T-cell (primary cell): ENCODE measurements around the gene RNU7-1. TPM values are rescaled to one million over a fixed set of nuclear protein-coding genes. Genes with fewer than 3 reads are reported as not detected.

ENCODE experiments used
- ATAC-seq, 4 experiments: fragments of 200-7000 bp in 3 of 4; fragments of 150-1000 bp in 1 of 4; cut with Tn5 transposase; replicated peaks in 1 of 4; 1 replicate in 3 of 4; 2 replicates in 1 of 4; pipeline ENCODE4 v1.10.0; 2021; ENCODE audit warnings: moderate library complexity in 3 of 4, mild to moderate bottlenecking in 2 of 4, moderate number of reproducible peaks in 1 of 4
- CTCF ChIA-PET, 2 donors: fragments of 300-600 bp; sonication (Branson Sonifier 250); formaldehyde crosslinking; loops; one replicate each; lab custom pipeline; 2022; ENCODE audit warnings: antibody characterized with exemption in 2 of 2; lab: Charles Lee
- POLR2A ChIA-PET, 2 donors: fragments of 300-600 bp; sonication (Branson Sonifier 250); formaldehyde crosslinking; loops; one replicate each; lab custom pipeline; 2022; ENCODE audit warnings: antibody characterized with exemption in 2 of 2; lab: Charles Lee
- DNase-seq, 35 experiments: peaks; one replicate each; pipeline versions ENCODE4 v3.0.0 to v3.0.0-alpha.2; 2013 to 2023
- H3K27ac ChIP-seq: one replicate; pipeline ENCODE4 v1.5.1; 2013; ENCODE audit warnings: low read length
- H3K27me3 ChIP-seq, 2 experiments: replicated peaks in 1 of 2; 1 replicate in 1 of 2; 2 replicates in 1 of 2; pipeline versions ENCODE4 v1.6.1 to v1.7.0; 2013; ENCODE audit warnings: low read length in 1 of 2, mixed read lengths in 1 of 2; ENCODE audit not compliant: control insufficient read depth in 2 of 2, insufficient read depth in 2 of 2; ENCODE audit errors: extremely low read depth in 1 of 2
- H3K36me3 ChIP-seq, 2 donors: 1 replicate in 1 of 2; 2 replicates in 1 of 2; pipeline versions ENCODE4 v1.6.1 to v1.7.0; 2013; ENCODE audit warnings: low read length in 1 of 2; ENCODE audit not compliant: control insufficient read depth in 2 of 2, insufficient read depth in 1 of 2; ENCODE audit errors: extremely low read depth in 1 of 2
- H3K4me1 ChIP-seq, 2 experiments: 1 replicate in 1 of 2; 2 replicates in 1 of 2; pipeline versions ENCODE4 v1.6.1 to v1.7.0; 2013; ENCODE audit warnings: low read length in 2 of 2, mixed read lengths in 1 of 2; ENCODE audit not compliant: insufficient read depth in 2 of 2, control insufficient read depth in 1 of 2; ENCODE audit errors: extremely low read depth in 1 of 2
- H3K4me3 ChIP-seq, 2 donors: 1 replicate in 1 of 2; 2 replicates in 1 of 2; pipeline versions ENCODE4 v1.5.1 to v1.7.0; 2013; ENCODE audit warnings: mild to moderate bottlenecking in 2 of 2, low read length in 1 of 2, moderate library complexity in 1 of 2; ENCODE audit not compliant: control insufficient read depth in 1 of 2; ENCODE audit errors: extremely low read depth in 1 of 2
- H3K9me3 ChIP-seq: 2 replicates; pipeline ENCODE4 v1.7.0; 2013
- H3K27ac Mint-ChIP-seq, 2 donors: one replicate each; pipeline ENCODE4 v1.8.0; 2020 to 2021; ENCODE audit warnings: mild to moderate bottlenecking in 2 of 2, mixed read lengths in 2 of 2
- H3K27me3 Mint-ChIP-seq, 2 donors: one replicate each; pipeline ENCODE4 v1.8.0; 2021 to 2022; ENCODE audit warnings: mixed read lengths in 2 of 2
- H3K36me3 Mint-ChIP-seq: one replicate; pipeline ENCODE4 v1.8.0; 2021; ENCODE audit warnings: mixed read lengths
- H3K4me1 Mint-ChIP-seq, 3 donors: one replicate each; pipeline ENCODE4 v1.8.0; 2020 to 2022; ENCODE audit warnings: mixed read lengths in 3 of 3, mild to moderate bottlenecking in 1 of 3
- H3K4me3 Mint-ChIP-seq, 3 donors: one replicate each; pipeline ENCODE4 v1.8.0; 2020 to 2022; ENCODE audit warnings: mild to moderate bottlenecking in 3 of 3, mixed read lengths in 3 of 3, moderate library complexity in 3 of 3
- H3K9me3 Mint-ChIP-seq, 3 donors: one replicate each; pipeline ENCODE4 v1.8.0; 2020 to 2022; ENCODE audit warnings: mixed read lengths in 3 of 3
- WGBS: methylation state at CpG from one replicate; pipeline ENCODE4 v1.1.5; 2013; ENCODE audit warnings: missing lambda C conversion rate; ENCODE audit not compliant: insufficient coverage; 5-methylcytosine and 5-hydroxymethylcytosine counted together
- total RNA-seq, 35 experiments: library from RNA in 6 of 35; stranded (reverse) in 6 of 35; fragments of 120-200 nt in 1 of 35; gene quantifications; one replicate each; pipeline versions ENCODE4 v1.2.1 to v1.2.4 and lab custom pipeline; 2013 to 2026

RNU7-1 gene
- total RNA-seq, 5 donors from 2014 or later (not counting 1 experiment from before 2014, with no cell fraction given), result not detected

GRCh38 chr12:6975297-6976032, 31.8 kb downstream of the RNU7-1 start:
- Histone ChIP-seq H3K36me3 (peaks cover 9 to 67% of the 10 kb centered on the region in 2 donors), H3K9me3 (no peaks in the 10 kb centered on the region), H3K4me1 (peaks cover 5 to 9% of the 10 kb centered on the region in 2 experiments), H3K4me3 (no peak overlapping the region), H3K27ac (no peak overlapping the region), H3K27me3 (no peaks in the 10 kb centered on the region)
- POLR2A ChIA-PET, result interaction anchor here in 1 of 2 donors (1.4 kb wide), 1 partner anchor 43 kb away, joined by 4 read pairs; the partner anchor contains the start of gene LPCAT3
- ATAC-seq, result no peak
- Mint-ChIP-seq H3K36me3 (peaks cover 33% of the 10 kb centered on the region), H3K4me3 (no peak overlapping the region), H3K27me3 (no peaks in the 10 kb centered on the region), H3K27ac (no peak overlapping the region), H3K4me1 (peaks cover 22 to 28% (median 27%) of the 10 kb centered on the region in 3 donors), H3K9me3 (no peaks in the 10 kb centered on the region)
- WGBS, result 88% methylated on average over 2 of the region's 2 CpGs
- CTCF ChIA-PET, result interaction anchor here (0.6 to 1.0 kb wide), 3 partner anchors 37 to 348 kb away, joined by 3 read pairs; partner anchors contain the start of gene LPCAT3 (in 1 of the 2)
- DNase-seq, result no peak

- DNase-seq, result no peak
- Histone ChIP-seq H3K36me3 (peaks cover 15 to 87% of the 10 kb centered on the region in 2 donors), H3K9me3 (no peaks in the 10 kb centered on the region), H3K4me3 (no peak overlapping the region), H3K27ac (no peak overlapping the region), H3K4me1 (no peaks in the 10 kb centered on the region), H3K27me3 (no peaks in the 10 kb centered on the region)
- no peaks in the 10 kb centered on the region for H3K9me3 Mint-ChIP-seq
- ChIA-PET POLR2A (no interaction called here), CTCF (interaction anchor here (0.6 kb wide), 2 partner anchors 40 to 117 kb away, joined by 4 read pairs; partner anchors contain the start of gene LPCAT3 (in 1 of the 2))
- WGBS, result 98% methylated on average over 5 of the region's 10 CpGs
- no peak overlapping the region for H3K4me3 Mint-ChIP-seq
- H3K27ac Mint-ChIP-seq, result no peak overlapping the region
- peaks cover 41% of the 10 kb centered on the region for H3K36me3 Mint-ChIP-seq
- ATAC-seq, result no peak
- H3K4me1 Mint-ChIP-seq, result peaks cover 3 to 8% (median 7%) of the 10 kb centered on the region in 3 donors
- no peaks in the 10 kb centered on the region for H3K27me3 Mint-ChIP-seq
Observed at GRCh38 chr12:6977653-6978052, 34.0 kb downstream of the RNU7-1 start.

DNA sequence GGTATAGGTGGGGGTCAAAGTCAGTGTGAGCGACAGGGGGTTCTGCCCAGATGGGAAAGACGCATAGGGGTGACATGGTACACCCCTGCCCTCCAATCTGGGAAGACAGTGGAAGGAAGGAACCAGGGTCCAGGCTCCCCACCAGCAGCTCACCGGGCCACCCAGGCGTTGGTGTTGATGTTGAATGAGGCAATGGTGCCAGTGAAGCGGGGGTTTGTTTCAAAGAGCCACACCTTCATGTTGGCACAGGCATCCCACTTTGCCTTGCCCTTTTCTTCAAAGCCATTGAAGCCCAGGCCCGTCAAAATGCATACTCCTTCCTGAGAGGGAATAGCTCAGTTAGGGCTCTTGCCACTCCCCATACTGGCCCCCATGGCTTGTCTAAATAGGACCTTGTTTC, 34.6 kb downstream of the RNU7-1 start:
- H3K9me3 Mint-ChIP-seq, result no peaks in the 10 kb centered on the region
- peaks cover 0 to 4% (median 3%) of the 10 kb centered on the region in 3 donors for H3K4me1 Mint-ChIP-seq
- Histone ChIP-seq H3K27ac (no peak overlapping the region), H3K4me1 (no peaks in the 10 kb centered on the region), H3K4me3 (no peak overlapping the region), H3K27me3 (no peaks in the 10 kb centered on the region), H3K9me3 (no peaks in the 10 kb centered on the region), H3K36me3 (peaks cover 15 to 91% of the 10 kb centered on the region in 2 donors)
- 87% methylated on average over 3 of the region's 6 CpGs for WGBS
- H3K4me3 Mint-ChIP-seq, result no peak overlapping the region
- H3K27ac Mint-ChIP-seq, result no peak overlapping the region
- ChIA-PET POLR2A (no interaction called here), CTCF (interaction anchor here (0.6 kb wide), 2 partner anchors 40 to 116 kb away, joined by 4 read pairs; partner anchors contain the start of gene LPCAT3 (in 1 of the 2))
- H3K27me3 Mint-ChIP-seq, result no peaks in the 10 kb centered on the region
- ATAC-seq (no peak), DNase-seq (no peak)
- H3K36me3 Mint-ChIP-seq, result peaks cover 41% of the 10 kb centered on the region

GRCh38 chr12:6978611-6979011, 35.0 kb downstream of the RNU7-1 start:
- peaks cover 43% of the 10 kb centered on the region for H3K36me3 Mint-ChIP-seq
- CTCF ChIA-PET, result interaction anchor here in 1 of 2 donors (0.6 kb wide), 1 partner anchor 116 kb away, joined by 4 read pairs; no protein-coding TSS in a partner anchor

DNA sequence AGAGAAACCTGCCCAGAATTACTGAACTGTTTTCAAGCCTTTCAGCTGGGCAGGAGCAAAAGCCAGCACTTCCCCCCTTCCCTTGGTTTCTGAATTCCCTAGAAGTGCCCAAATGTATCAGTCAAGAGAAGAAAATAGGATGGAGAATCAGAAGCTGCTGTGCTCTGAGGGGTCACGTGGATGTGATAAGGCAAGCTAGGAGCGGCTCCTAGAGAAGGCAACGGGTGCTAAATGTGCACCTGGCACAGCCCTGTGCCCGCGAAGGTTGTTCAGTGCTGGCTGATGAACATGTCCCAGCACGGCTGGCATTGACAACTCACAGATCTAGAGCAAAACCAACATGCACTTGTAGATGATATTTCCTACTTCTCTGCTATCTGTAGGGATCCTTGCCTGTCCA, 35.4 kb downstream of the RNU7-1 start:
- H3K27me3 Mint-ChIP-seq, result no peaks in the 10 kb centered on the region
- CTCF ChIA-PET, result no interaction called here

More at GRCh38 chr12:6978611-6979011, 35.0 kb downstream of the RNU7-1 start:
- H3K36me3 ChIP-seq, result peaks cover 13 to 93% of the 10 kb centered on the region in 2 donors
- Mint-ChIP-seq H3K4me1 (peaks cover 0 to 3% (median 3%) of the 10 kb centered on the region in 3 donors), H3K9me3 (no peaks in the 10 kb centered on the region), H3K4me3 (no peak overlapping the region), H3K27ac (no peak overlapping the region), H3K27me3 (no peaks in the 10 kb centered on the region)
- no peak overlapping the region for H3K27ac ChIP-seq
- DNase-seq (no peak), ATAC-seq (no peak)
- 86% methylated on average over 1 of the region's 3 CpGs for WGBS
- no peaks in the 10 kb centered on the region for H3K27me3 ChIP-seq
- no peak overlapping the region for H3K4me3 ChIP-seq
- POLR2A ChIA-PET, result no interaction called here
- H3K9me3 ChIP-seq, result no peaks in the 10 kb centered on the region
- H3K4me1 ChIP-seq, result no peaks in the 10 kb centered on the region

DNA sequence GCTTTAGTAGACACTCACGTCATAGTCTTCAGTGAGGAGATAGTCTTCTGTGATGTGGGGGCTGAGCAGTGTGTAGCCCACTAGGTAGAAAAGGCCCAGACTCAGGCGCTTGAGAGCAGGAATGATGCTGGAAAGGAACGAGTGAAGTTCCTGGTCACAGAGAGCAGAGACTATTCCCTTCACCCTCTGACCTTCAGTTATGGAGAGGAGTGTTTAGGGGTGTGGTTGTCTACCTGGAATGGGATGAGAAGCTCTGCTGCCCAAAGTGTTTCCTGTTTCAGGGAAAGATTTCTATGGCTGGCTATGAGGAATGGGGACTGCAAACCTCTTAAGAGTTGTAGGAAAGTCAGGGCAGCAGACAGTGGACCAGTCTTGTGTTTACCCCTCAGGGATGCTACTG, 35.8 kb downstream of the RNU7-1 start:
- H3K4me1 Mint-ChIP-seq, result no peaks in the 10 kb centered on the region
- WGBS, result no CpG with 5 or more reads among the region's 3 CpGs
- Histone ChIP-seq H3K9me3 (no peaks in the 10 kb centered on the region), H3K4me1 (no peaks in the 10 kb centered on the region), H3K4me3 (no peak overlapping the region), H3K36me3 (peaks cover 13 to 89% of the 10 kb centered on the region in 2 donors), H3K27ac (no peak overlapping the region), H3K27me3 (no peaks in the 10 kb centered on the region)
- H3K4me3 Mint-ChIP-seq, result no peak overlapping the region
- no peaks in the 10 kb centered on the region for H3K27me3 Mint-ChIP-seq
- H3K27ac Mint-ChIP-seq, result peak overlapping the region in 1 of 2 donors; percentile 48
- DNase-seq (no peak), ATAC-seq (no peak)
- no peaks in the 10 kb centered on the region for H3K9me3 Mint-ChIP-seq
- CTCF ChIA-PET, result no interaction called here
- POLR2A ChIA-PET, result no interaction called here
- H3K36me3 Mint-ChIP-seq, result peaks cover 42% of the 10 kb centered on the region

More for the DNA sequence above, 35.4 kb downstream of the RNU7-1 start:
- Mint-ChIP-seq H3K36me3 (peaks cover 43% of the 10 kb centered on the region), H3K4me1 (no peaks in the 10 kb centered on the region), H3K4me3 (no peak overlapping the region), H3K27ac (peak overlapping the region in 1 of 2 donors; percentile 48), H3K9me3 (no peaks in the 10 kb centered on the region)
- H3K4me3 ChIP-seq, result no peak overlapping the region
- H3K4me1 ChIP-seq, result no peaks in the 10 kb centered on the region
- H3K27ac ChIP-seq, result no peak overlapping the region
- POLR2A ChIA-PET, result no interaction called here
- no peaks in the 10 kb centered on the region for H3K9me3 ChIP-seq
- DNase-seq (no peak), ATAC-seq (no peak)
- H3K36me3 ChIP-seq, result peaks cover 13 to 89% of the 10 kb centered on the region in 2 donors
- WGBS, result 89% methylated on average over 4 of the region's 6 CpGs
- no peaks in the 10 kb centered on the region for H3K27me3 ChIP-seq
